K562 (cell line): ENCODE results near the gene NUP210. TPM values are rescaled to one million over a fixed set of nuclear protein-coding genes. Genes with fewer than 3 reads are reported as not detected.

Experiments
- ATAC-seq: fragments of 200-7000 bp; cut with Tn5 transposase; 3 replicates; pipeline ENCODE4 v1.9.1; 2020; ENCODE audit warnings: moderate library complexity
- BruUV-seq: library from RNA; stranded (reverse); fragments of 400-500 nt; replicated peaks from 2 replicates; lab custom pipeline; 2021; lab: Mats Ljungman, UMichigan
- CTCF ChIA-PET: fragments of 300-600 bp; formaldehyde crosslinking; extraction: SDS; loops from one replicate; lab custom pipeline; 2021; ENCODE audit warnings: low intra/inter-chr PET ratio; lab: Yijun Ruan, JAX
- POLR2A ChIA-PET: fragments of 300-600, 350-650 bp; sonication (Branson Sonifier 250); formaldehyde crosslinking; extraction: SDS; loops from one replicate; lab custom pipeline; 2021; ENCODE audit warnings: antibody characterized with exemption, inconsistent platforms; lab: Yijun Ruan, JAX
- DNase-seq, 4 experiments: peaks; one replicate each; pipeline versions ENCODE4 v3.0.0 to v3.0.0-alpha.2; 2011 to 2018; ENCODE audit warnings: low spot score in 3 of 4, mixed read lengths in 3 of 4; ENCODE audit errors: extremely low read depth in 1 of 4
- FAIRE-seq: peaks from 2 replicates; lab custom pipeline; 2011; peaks lifted over from hg19 to GRCh38; lab: Jason Lieb, UNC
- H2AFZ ChIP-seq: 2 replicates; pipeline ENCODE4 v1.6.0; 2011; ENCODE audit warnings: low read depth, low read length, control low read depth, inconsistent platforms
- H3K27ac ChIP-seq: fragments of 200-600 bp; 3 replicates; pipeline ENCODE4 v1.8.0; 2011; ENCODE audit warnings: low read depth, mild to moderate bottlenecking, control low read depth, inconsistent platforms, low read length, moderate library complexity, mixed read lengths; ENCODE audit errors: extremely low read depth
- H3K27me3 ChIP-seq, 2 experiments: fragments of 300-600 bp in 1 of 2; 2 replicates in 1 of 2; 3 replicates in 1 of 2; pipeline versions ENCODE4 v1.6.0 to v1.8.0; 2011; ENCODE audit warnings: inconsistent platforms in 2 of 2, low read length in 2 of 2, mild to moderate bottlenecking in 1 of 2, mixed read lengths in 1 of 2, moderate library complexity in 1 of 2; ENCODE audit not compliant: control insufficient read depth in 2 of 2, insufficient read depth in 2 of 2
- H3K36me3 ChIP-seq: fragments of 300-600 bp; 3 replicates; pipeline ENCODE4 v1.8.0; 2011; ENCODE audit warnings: mild to moderate bottlenecking, low read length, inconsistent platforms; ENCODE audit not compliant: control insufficient read depth, insufficient read depth
- H3K4me1 ChIP-seq, 2 experiments: fragments of 200-600 bp in 1 of 2; replicated peaks in 1 of 2; 2 replicates in 1 of 2; 3 replicates in 1 of 2; pipeline versions ENCODE4 v1.5.1 to v1.8.0; 2011; ENCODE audit warnings: inconsistent platforms in 2 of 2, low read length in 2 of 2, mild to moderate bottlenecking in 1 of 2, mixed read lengths in 1 of 2, moderate library complexity in 1 of 2; ENCODE audit not compliant: control insufficient read depth in 2 of 2, insufficient read depth in 2 of 2
- H3K4me2 ChIP-seq: 2 replicates; pipeline ENCODE4 v1.6.1; 2011; ENCODE audit warnings: low read length, control low read depth, inconsistent platforms, mixed read lengths; ENCODE audit not compliant: insufficient read depth
- H3K4me3 ChIP-seq: fragments of 200-600 bp; sonication (generic), shearing (Covaris generic); 2 replicates; pipeline ENCODE4 v1.5.1; 2016; ENCODE audit warnings: control low read depth, inconsistent platforms
- H3K79me2 ChIP-seq: fragments of 200-600 bp; 3 replicates; pipeline ENCODE4 v1.8.0; 2011; ENCODE audit warnings: low read length, inconsistent platforms; ENCODE audit not compliant: control insufficient read depth, insufficient read depth
- H3K9ac ChIP-seq, 2 experiments: 2 replicates each; pipeline versions ENCODE4 v1.6.0 to v1.6.1; 2011; ENCODE audit warnings: low read depth in 2 of 2, low read length in 2 of 2, control low read depth in 1 of 2, inconsistent platforms in 1 of 2, mild to moderate bottlenecking in 1 of 2, mixed read lengths in 1 of 2; ENCODE audit not compliant: insufficient read depth in 1 of 2
- H3K9me1 ChIP-seq: one replicate; pipeline ENCODE4 v1.6.0; 2011; ENCODE audit warnings: inconsistent platforms, mild to moderate bottlenecking, low read length, moderate library complexity; ENCODE audit not compliant: control insufficient read depth, insufficient read depth
- H3K9me3 ChIP-seq: replicated peaks from 2 replicates; pipeline ENCODE4 v1.5.1; 2011; ENCODE audit warnings: low read depth, low read length, inconsistent platforms; ENCODE audit not compliant: control insufficient read depth, insufficient read depth
- H4K20me1 ChIP-seq: replicated peaks from 2 replicates; pipeline ENCODE4 v1.6.1; 2011; ENCODE audit warnings: low read length, inconsistent platforms, mixed read lengths; ENCODE audit not compliant: control insufficient read depth, insufficient read depth
- CEBPB ChIP-seq: fragments of 450-650 bp; IDR thresholded peaks from 2 replicates; pipeline ENCODE4 v1.6.1; 2016; ENCODE audit warnings: missing genetic modification characterization, missing compliant biosample characterization
- FOXA1 ChIP-seq: fragments of 450-650 bp; IDR thresholded peaks from 2 replicates; pipeline ENCODE4 v1.6.1; 2016; ENCODE audit warnings: mild to moderate bottlenecking, borderline replicate concordance
- MTF1 ChIP-seq: fragments of 250-450 bp; sonication (Bioruptor Pico); IDR thresholded peaks from 2 replicates; pipeline ENCODE4 v1.9.0; 2021; ENCODE audit warnings: moderate library complexity, mild to moderate bottlenecking, inconsistent platforms, borderline replicate concordance
- NFIC ChIP-seq: fragments of 450-650 bp; IDR thresholded peaks from 2 replicates; pipeline ENCODE4 v1.6.1; 2017; ENCODE audit warnings: mild to moderate bottlenecking, inconsistent platforms
- PHB2 ChIP-seq: fragments of 450-650 bp; IDR thresholded peaks from 2 replicates; pipeline ENCODE4 v1.6.1; 2017; ENCODE audit warnings: low read depth
- POLR2G ChIP-seq: fragments of 200-400 bp; formaldehyde crosslinking; IDR thresholded peaks from 2 replicates; pipeline ENCODE4 v1.6.1; 2017; ENCODE audit warnings: low read depth, mild to moderate bottlenecking, antibody characterized with exemption, low read length, moderate library complexity
- PTBP1 ChIP-seq: fragments of 200-400 bp; formaldehyde crosslinking; IDR thresholded peaks from 2 replicates; pipeline ENCODE4 v1.6.1; 2017; ENCODE audit warnings: low read depth, low read length
- WGBS: fragments of 100-300 bp; shearing (Covaris generic); methylation state at CpG from one replicate; pipeline ENCODE4 v1.1.6; 2016; ENCODE audit warnings: low coverage, mixed read lengths; ENCODE audit not compliant: insufficient coverage; ENCODE audit errors: missing lambda C conversion rate; 5-methylcytosine and 5-hydroxymethylcytosine counted together
- in situ Hi-C: fragments of 300-500 bp; cut with MboI; formaldehyde crosslinking; loops from 4 replicates; pipeline ENCODE4 v1.15.0; 2018; ENCODE audit warnings: inconsistent platforms, mixed read lengths
- intact Hi-C: fragments of 100-400 bp; cut with micrococcal nuclease; formaldehyde crosslinking; loops from 2 replicates; pipeline ENCODE4 v1.14.2; 2022
- polyA plus RNA-seq, 8 experiments: library from polyadenylated mRNA; depleted of rRNA in 4 of 8; stranded (reverse) in 5 of 8; unstranded in 3 of 8; fragments of >200 nt; fragmentation: Nextera tagmentation in 2 of 8; fragmentation: Illumina TruSeq in 1 of 8; extraction: Ambion mirVana in 2 of 8; extraction: Trizol in 1 of 8; gene quantifications; 2 replicates each; pipeline versions ENCODE4 v1.2.1 to v1.2.3, GENCODE V29; 2011 to 2014; ENCODE audit warnings: inconsistent platforms in 1 of 8, missing spikeins in 1 of 8
- total RNA-seq, 7 experiments: library from RNA; depleted of rRNA in 6 of 7; stranded (reverse); fragments of >200 nt in 6 of 7; fragmentation: Illumina TruSeq in 2 of 7; extraction: Trizol in 2 of 7; gene quantifications; 2 replicates each; pipeline versions ENCODE4 v1.2.1 to v1.2.3, GENCODE V29; 2011 to 2021; ENCODE audit warnings: low replicate concordance in 1 of 7

Gene NUP210
- total and polyA plus RNA-seq, 9 of the 15 experiments (the other 6 are each of a cell fraction or from before 2014, with no cell fraction given): 1.2 to 138 (median 44.0) TPM

- WGBS: 92% methylated on average over 8 of the region's 11 CpGs
- Histone ChIP-seq H3K36me3 (peaks cover 62% of the 10 kb centered on the region), H3K9ac (peak overlapping the region in 1 of 2 experiments; percentile 60; a peak in 2 of 4 replicates), H3K4me3 (no peak overlapping the region), H3K27ac (no peak overlapping the region), H3K4me1 (peaks cover 23 to 33% of the 10 kb centered on the region in 2 experiments; a peak in 4 of 5 replicates), H3K79me2 (peaks cover 74% of the 10 kb centered on the region), H3K27me3 (no peaks in the 10 kb centered on the region), H4K20me1 (peaks cover 14% of the 10 kb centered on the region; the same call in 1 of the 2 replicates), H2AFZ (no peak overlapping the region), H3K9me3 (no peaks in the 10 kb centered on the region), H3K9me1 (no peaks in the 10 kb centered on the region), H3K4me2 (no peak overlapping the region)
- in situ Hi-C loops: no loop called here
- FAIRE-seq (no peak), DNase-seq (no peak), ATAC-seq (no peak)
- POLR2A ChIA-PET: interaction anchor here (1.0 kb wide), 1 partner anchor 10 kb away, joined by 3 read pairs; no protein-coding TSS in a partner anchor
- intact Hi-C loops: no loop called here
- no TSS peak for BruUV-seq
- CTCF ChIA-PET: no interaction called here
- TF ChIP-seq PTBP1 (no peak), CEBPB (tag) (no peak), PHB2 (no peak), FOXA1 (no peak), NFIC (peak; percentile 91), POLR2G (0 out of 2 replicates have a peak, but pooled peaks have one; percentile 16), MTF1 (CRISPR knock-in tag) (no peak)
Observed at GRCh38 chr3:13401149-13401548, 19.0 kb downstream of the NUP210 start.
